Brain microvascular endothelial cell (primary cell): ENCODE results near the gene AGPAT2.

ENCODE experiments used
- DNase-seq: peaks from one replicate; pipeline ENCODE4 v3.0.0-alpha.2; 2020
- H3K27ac ChIP-seq: fragments of 250-450 bp; sonication (Bioruptor Pico); 2 replicates; pipeline ENCODE4 v1.5.1; 2020; ENCODE audit warnings: mild to moderate bottlenecking, moderate library complexity
- H3K27me3 ChIP-seq: fragments of 250-450 bp; sonication (Bioruptor Pico); replicated peaks from 2 replicates; pipeline ENCODE4 v1.5.1; 2020; ENCODE audit warnings: mild to moderate bottlenecking
- H3K36me3 ChIP-seq: fragments of 250-450 bp; sonication (Bioruptor Pico); replicated peaks from 2 replicates; pipeline ENCODE4 v1.5.1; 2020; ENCODE audit warnings: mild to moderate bottlenecking
- H3K4me3 ChIP-seq: 2 replicates; pipeline ENCODE4 v1.5.1; 2011; ENCODE audit warnings: low read depth, mild to moderate bottlenecking, control low read depth, low read length, moderate library complexity
- in situ Hi-C: cut with HindIII; loops from 2 replicates; pipeline ENCODE4 v1.10.0; 2017; ENCODE audit warnings: low sequenced_read_pairs, low pct_ligation_motif_present
- TF ChIP-seq, protein P1 (sequence below): IDR thresholded peaks from 2 replicates; pipeline ENCODE4 v1.5.1; 2011; ENCODE audit warnings: low read depth, mild to moderate bottlenecking, moderate library complexity, low read length, control low read depth, inconsistent platforms; ENCODE audit errors: missing control alignments

AGPAT2 gene

DNA sequence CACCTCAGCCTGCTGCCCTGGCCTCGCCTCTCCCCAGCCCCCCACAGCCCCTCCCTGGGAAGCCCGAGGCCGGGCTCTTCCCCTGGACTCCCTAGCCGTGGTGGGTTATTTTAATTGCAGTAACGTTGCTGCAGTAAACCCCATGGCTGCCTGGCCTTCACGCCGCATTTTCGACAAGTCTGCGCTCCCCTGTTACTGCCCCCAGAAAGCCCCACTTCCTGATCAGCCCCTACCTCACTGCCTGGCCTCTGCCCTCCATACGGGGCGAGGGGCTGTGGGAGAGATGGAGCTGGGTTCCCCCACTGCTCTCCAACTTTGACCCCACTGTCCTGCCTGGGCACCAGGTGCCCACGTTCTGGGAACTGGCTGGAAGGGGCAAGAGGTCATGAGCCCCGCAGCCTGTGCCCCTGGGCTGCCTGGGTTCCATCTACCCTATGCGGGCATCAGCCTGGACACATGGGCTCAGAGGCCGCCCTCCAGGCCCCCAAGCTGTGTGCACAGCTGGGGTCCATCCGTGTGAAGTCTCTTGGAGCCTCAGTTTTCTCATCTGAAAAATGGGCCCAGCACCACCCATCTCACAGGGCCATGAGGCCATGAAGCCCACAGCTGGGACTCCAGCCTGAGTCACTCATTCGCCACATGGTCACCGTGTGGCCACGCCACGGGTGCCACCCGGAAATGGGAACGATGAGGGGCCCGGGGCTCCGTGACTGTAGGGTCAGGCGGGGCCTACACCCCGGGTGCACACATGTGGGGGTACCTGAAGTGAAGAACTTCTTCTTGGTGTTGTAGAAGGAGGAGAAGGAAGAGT is 13.1 kb downstream of the AGPAT2 start:
- in situ Hi-C loops, result no loop called here
- no peaks in the 10 kb centered on the region for H3K27me3 ChIP-seq
- no peak overlapping the region for H3K4me3 ChIP-seq
- H3K36me3 ChIP-seq, result no peaks in the 10 kb centered on the region
- H3K27ac ChIP-seq, result no peak overlapping the region
- TF ChIP-seq, protein P1, sequence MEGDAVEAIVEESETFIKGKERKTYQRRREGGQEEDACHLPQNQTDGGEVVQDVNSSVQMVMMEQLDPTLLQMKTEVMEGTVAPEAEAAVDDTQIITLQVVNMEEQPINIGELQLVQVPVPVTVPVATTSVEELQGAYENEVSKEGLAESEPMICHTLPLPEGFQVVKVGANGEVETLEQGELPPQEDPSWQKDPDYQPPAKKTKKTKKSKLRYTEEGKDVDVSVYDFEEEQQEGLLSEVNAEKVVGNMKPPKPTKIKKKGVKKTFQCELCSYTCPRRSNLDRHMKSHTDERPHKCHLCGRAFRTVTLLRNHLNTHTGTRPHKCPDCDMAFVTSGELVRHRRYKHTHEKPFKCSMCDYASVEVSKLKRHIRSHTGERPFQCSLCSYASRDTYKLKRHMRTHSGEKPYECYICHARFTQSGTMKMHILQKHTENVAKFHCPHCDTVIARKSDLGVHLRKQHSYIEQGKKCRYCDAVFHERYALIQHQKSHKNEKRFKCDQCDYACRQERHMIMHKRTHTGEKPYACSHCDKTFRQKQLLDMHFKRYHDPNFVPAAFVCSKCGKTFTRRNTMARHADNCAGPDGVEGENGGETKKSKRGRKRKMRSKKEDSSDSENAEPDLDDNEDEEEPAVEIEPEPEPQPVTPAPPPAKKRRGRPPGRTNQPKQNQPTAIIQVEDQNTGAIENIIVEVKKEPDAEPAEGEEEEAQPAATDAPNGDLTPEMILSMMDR, result no peak
- no peak for DNase-seq

DNA sequence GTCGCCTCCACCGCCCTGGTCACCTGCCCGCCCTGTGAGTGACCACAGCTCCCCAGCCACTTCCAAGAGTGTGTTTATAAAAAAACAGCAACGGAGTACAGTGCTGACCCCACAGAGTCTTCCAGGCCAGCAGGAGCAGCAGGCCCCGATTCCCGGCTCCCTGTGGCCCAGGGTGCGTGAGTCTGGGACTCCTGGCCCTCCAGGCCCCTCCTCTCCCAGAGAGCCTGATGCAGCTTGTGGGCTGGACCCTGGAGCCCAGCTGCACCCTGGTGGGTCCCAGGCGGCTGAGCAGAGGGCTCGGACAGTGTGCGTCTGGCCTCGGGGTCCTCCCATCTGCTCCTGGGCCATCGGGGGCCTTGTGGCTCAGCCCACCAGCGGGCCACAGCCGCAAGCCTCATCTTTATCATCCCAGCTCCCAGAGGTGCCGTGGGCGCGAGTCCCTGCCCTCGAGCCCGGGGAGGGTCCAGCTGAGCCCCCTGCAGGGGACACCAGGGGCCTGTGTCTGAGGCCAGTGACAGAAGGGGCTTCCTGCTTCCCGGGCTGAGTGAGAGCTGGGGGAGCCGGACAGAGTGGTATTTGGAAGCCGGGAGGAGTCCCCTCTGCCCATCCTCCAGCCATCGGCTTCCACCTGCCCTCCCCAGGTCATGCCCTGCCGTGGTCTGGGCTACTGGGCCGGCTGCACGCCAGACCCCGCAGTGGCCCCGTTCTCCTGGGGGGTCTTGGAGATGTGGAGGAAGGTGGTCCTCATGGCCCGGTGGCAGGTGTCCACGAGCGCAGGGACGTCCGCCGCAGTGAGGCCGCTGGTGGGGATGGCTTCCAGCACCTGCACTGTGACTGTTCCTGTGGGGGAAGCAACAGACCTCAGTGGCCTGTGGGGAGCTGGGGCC is 13.9 kb downstream of the AGPAT2 start:
- no peaks in the 10 kb centered on the region for H3K36me3 ChIP-seq
- no peak overlapping the region for H3K27ac ChIP-seq
- TF ChIP-seq, protein P1, result no peak
- no peak overlapping the region for H3K4me3 ChIP-seq
- in situ Hi-C loops, result no loop called here
- no peak for DNase-seq
- H3K27me3 ChIP-seq, result no peaks in the 10 kb centered on the region

DNA sequence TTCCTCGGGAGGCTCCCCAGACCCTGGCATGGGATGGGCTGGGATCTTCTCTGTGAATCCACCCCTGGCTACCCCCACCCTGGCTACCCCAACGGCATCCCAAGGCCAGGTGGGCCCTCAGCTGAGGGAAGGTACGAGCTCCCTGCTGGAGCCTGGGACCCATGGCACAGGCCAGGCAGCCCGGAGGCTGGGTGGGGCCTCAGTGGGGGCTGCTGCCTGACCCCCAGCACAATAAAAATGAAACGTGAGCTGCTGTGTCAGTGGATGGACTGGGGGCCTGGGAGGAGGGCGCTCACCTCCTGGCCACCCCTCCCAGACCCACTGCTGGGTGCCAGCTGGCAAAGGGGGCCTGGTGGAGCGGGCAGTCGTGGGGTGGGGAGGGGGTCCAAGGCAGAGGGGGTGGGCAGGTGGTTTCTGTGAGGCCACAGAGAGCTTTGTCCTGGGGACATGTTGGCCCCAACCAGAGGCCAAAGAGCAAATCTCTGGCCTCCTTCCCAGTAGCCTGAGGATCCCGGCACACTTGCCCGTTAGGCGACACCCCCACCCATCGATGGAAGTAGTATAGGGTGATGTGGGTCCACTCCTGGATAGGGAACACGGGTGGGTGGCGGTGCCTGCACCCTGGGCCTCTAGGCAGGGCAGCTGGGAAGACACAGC is 14.7 kb downstream of the AGPAT2 start:
- Histone ChIP-seq H3K4me3 (no peak overlapping the region), H3K27ac (no peak overlapping the region), H3K27me3 (no peaks in the 10 kb centered on the region), H3K36me3 (no peaks in the 10 kb centered on the region)
- in situ Hi-C loops, result no loop called here
- DNase-seq, result no peak
- TF ChIP-seq, protein P1, result no peak

DNA sequence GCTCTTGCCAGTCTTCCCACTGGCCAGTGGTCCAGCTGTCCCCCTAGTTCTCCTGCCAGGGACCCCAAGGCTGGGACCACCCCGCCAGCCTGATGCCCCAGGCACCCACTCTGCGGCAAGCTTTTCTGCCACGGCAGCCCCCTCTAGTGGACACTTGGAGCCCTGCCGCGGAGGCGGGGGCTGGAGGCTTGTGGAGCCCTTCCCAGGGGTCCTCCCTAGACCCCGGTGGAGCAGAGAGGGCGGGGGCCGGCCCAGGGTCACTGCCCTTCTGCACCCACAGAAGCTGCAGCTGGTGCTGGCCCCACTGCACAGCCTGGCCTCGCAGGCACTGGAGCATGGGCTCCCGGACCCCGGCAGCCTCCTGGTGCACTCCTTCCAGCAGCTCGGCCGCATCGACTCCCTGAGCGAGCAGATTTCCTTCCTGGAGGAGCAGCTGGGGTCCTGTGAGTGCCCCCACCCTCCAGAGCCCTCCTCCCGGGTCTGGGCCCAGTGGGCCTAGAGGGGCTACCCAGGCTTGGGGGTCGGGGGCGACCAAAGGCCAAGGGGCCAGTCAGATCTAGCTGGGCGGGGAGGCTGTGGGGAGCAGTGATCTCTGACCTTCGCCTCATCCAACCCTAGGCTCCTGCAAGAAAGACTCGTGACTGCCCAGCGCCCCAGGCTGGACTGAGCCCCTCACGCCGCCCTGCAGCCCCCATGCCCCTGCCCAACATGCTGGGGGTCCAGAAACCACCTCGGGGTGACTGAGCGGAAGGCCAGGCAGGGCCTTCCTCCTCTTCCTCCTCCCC is 15.4 kb downstream of the AGPAT2 start:
- Histone ChIP-seq H3K27ac (no peak overlapping the region), H3K27me3 (no peaks in the 10 kb centered on the region), H3K4me3 (no peak overlapping the region), H3K36me3 (no peaks in the 10 kb centered on the region)
- in situ Hi-C loops, result no loop called here
- no peak for DNase-seq
- TF ChIP-seq, protein P1, result peak; percentile 96

DNA sequence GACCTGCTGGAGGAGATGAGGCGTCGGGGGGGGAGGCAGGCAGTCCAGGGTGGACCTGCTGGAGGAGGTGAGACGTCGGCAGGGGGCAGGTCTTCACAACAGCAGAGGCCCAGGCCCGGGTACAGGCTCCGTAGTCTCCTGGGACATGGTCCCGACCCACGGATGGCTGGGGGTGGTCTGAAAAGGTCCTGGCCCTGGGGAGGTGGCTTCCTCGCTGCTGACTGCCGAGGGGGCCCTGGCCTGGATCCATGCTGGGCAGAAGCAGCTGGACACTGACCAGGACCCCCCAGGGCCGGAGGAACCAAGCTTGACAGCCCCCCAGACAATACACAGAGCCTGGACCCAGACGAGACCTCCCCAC is 16.0 kb downstream of the AGPAT2 start:
- no peaks in the 10 kb centered on the region for H3K36me3 ChIP-seq
- no peaks in the 10 kb centered on the region for H3K27me3 ChIP-seq
- no peak for DNase-seq
- TF ChIP-seq, protein P1, result no peak
- no peak overlapping the region for H3K27ac ChIP-seq
- no peak overlapping the region for H3K4me3 ChIP-seq
- in situ Hi-C loops, result no loop called here
